ENCODE results near the gene FHL2. TPM values are rescaled to one million over a fixed set of nuclear protein-coding genes. Genes with fewer than 3 reads are reported as not detected.

FHL2 gene
- total RNA-seq (2021): 21.1 to 22.2 TPM (median 22.1 TPM) in 3 replicates
- percentile 51 among the genes with signal in this experiment for Bru-seq, nascent RNA
- long read RNA-seq, experiment 1, transcript FHL2-205 (6 exons, 1,531 nt): major isoform, 26 of 67 reads
- long read RNA-seq, experiment 1, transcript FHL2-206 (6 exons, 1,367 nt): minor isoform, 18 of 67 reads
- long read RNA-seq, experiment 1, transcript FHL2-201 (7 exons, 1,462 nt): minor isoform, 10 of 67 reads
- long read RNA-seq, experiment 1, transcript FHL2-202 (7 exons, 1,769 nt): minor isoform, 7 of 67 reads
- long read RNA-seq, experiment 1, partial matches to known transcripts: 3 of 67 reads
- long read RNA-seq, experiment 1, other reads (novel, unspliced or antisense): 3 of 67 reads
- long read RNA-seq, experiment 2, transcript FHL2-206 (6 exons, 1,367 nt): major isoform, 8 of 28 reads
- long read RNA-seq, experiment 2, transcript FHL2-202 (7 exons, 1,769 nt): minor isoform, 6 of 28 reads
- long read RNA-seq, experiment 2, transcript FHL2-205 (6 exons, 1,531 nt): minor isoform, 6 of 28 reads
- long read RNA-seq, experiment 2, partial matches to known transcripts: 4 of 28 reads
- long read RNA-seq, experiment 2, other reads (novel, unspliced or antisense): 2 of 28 reads
- long read RNA-seq, experiment 3, transcript FHL2-205 (6 exons, 1,531 nt): major isoform, 41 of 84 reads
- long read RNA-seq, experiment 3, transcript FHL2-201 (7 exons, 1,462 nt): minor isoform, 7 of 84 reads
- long read RNA-seq, experiment 3, transcript FHL2-206 (6 exons, 1,367 nt): minor isoform, 13 of 84 reads
- long read RNA-seq, experiment 3, transcript FHL2-202 (7 exons, 1,769 nt): minor isoform, 18 of 84 reads
- long read RNA-seq, experiment 3, partial matches to known transcripts: 0 of 84 reads
- long read RNA-seq, experiment 3, other reads (novel, unspliced or antisense): 5 of 84 reads

GRCh38 chr2:105398336-105399206 lies at the start of gene FHL2:
Gene FHL2 (minus strand): TSS chr2:105399051. CDS start chr2:105386516, 12,535 bp downstream.
- POLR2A ChIA-PET: interaction anchor here (0.6 to 0.9 kb wide), 2 partner anchors 19 to 58 kb away, joined by 3 read pairs; no protein-coding TSS in a partner anchor
- Mint-ChIP-seq H3K27me3 (ENCODE audit: low read depth) (peaks cover 25% of the 10 kb centered on the region), H3K9me3 (peaks cover 4% of the 10 kb centered on the region), H3K4me1 (peaks cover 25% of the 10 kb centered on the region), H3K27ac (no peak within 1 kb of the TSS), H3K4me3 (peak within 1 kb of the TSS; percentile 88), H3K36me3 (peaks cover 10% of the 10 kb centered on the region; the same call in 1 of the 2 replicates)
- CTCF ChIA-PET: interaction anchor here (0.6 to 1.1 kb wide), 6 partner anchors 14 to 160 kb away, joined by 3 to 6 read pairs (median 4); no protein-coding TSS in a partner anchor
- peak; percentile 88 for ATAC-seq
- peak; percentile 81 for DNase-seq (ENCODE audit: low spot score)
- TF ChIP-seq CREM (CRISPR knock-in tag; IDR thresholded peaks at IDR 0.05) (0 out of 2 replicates have a peak, but pooled peaks have one; percentile 14), ZNF232 (CRISPR knock-in tag; IDR thresholded peaks at IDR 0.05) (no peak; the same call in 1 of the 2 replicates), ZMAT4 (CRISPR knock-in tag; IDR thresholded peaks at IDR 0.05) (no peak), ETV6 (CRISPR knock-in tag; IDR thresholded peaks at IDR 0.05) (peak; percentile 73; the same call in 1 of the 2 replicates), EMX1 (CRISPR knock-in tag; IDR thresholded peaks at IDR 0.05) (0 out of 2 replicates have a peak, but pooled peaks have one; percentile 26), IRF2 (CRISPR knock-in tag; IDR thresholded peaks at IDR 0.05; ENCODE audit: borderline replicate concordance, low read depth) (no peak), ZNF138 (CRISPR knock-in tag; conservative IDR thresholded peaks at IDR 0.05) (no peak), ZNF263 (CRISPR knock-in tag; IDR thresholded peaks at IDR 0.05; ENCODE audit: low read depth) (peak; percentile 90), NFE2L1 (CRISPR knock-in tag; IDR thresholded peaks at IDR 0.05) (no peak), ARID4B (CRISPR knock-in tag; IDR thresholded peaks at IDR 0.05; ENCODE audit: borderline replicate concordance) (no peak; the same call in 1 of the 2 replicates), FOXP4 (CRISPR knock-in tag; IDR thresholded peaks at IDR 0.05) (peak; percentile 84; the same call in 1 of the 2 replicates), SP1 (CRISPR knock-in tag; conservative IDR thresholded peaks at IDR 0.05) (peak; percentile 59), MXD4 (CRISPR knock-in tag; IDR thresholded peaks at IDR 0.05; ENCODE audit: borderline replicate concordance) (no peak), HMGXB4 (CRISPR knock-in tag; IDR thresholded peaks at IDR 0.05) (peak; percentile 66; the same call in 1 of the 2 replicates), PRRX2 (CRISPR knock-in tag; IDR thresholded peaks at IDR 0.05) (no peak; the same call in 1 of the 2 replicates), ZNF423 (CRISPR knock-in tag; IDR thresholded peaks at IDR 0.05) (peak; percentile 76), ZSCAN18 (CRISPR knock-in tag; IDR thresholded peaks at IDR 0.05) (no peak), ZBTB43 (CRISPR knock-in tag; IDR thresholded peaks at IDR 0.05) (no peak), ZNF219 (CRISPR knock-in tag; IDR thresholded peaks at IDR 0.05; ENCODE audit: borderline replicate concordance) (no peak), ESRRA (CRISPR knock-in tag; IDR thresholded peaks at IDR 0.05; ENCODE audit: borderline replicate concordance) (peak; percentile 10; the same call in 1 of the 2 replicates), GABPB1 (CRISPR knock-in tag; IDR thresholded peaks at IDR 0.05) (no peak)

All from WTC11 (cell line).